IMR-90 (cell line): Measurements from ENCODE around the gene ADRB2. TPM values are rescaled to one million over a fixed set of nuclear protein-coding genes. Genes with fewer than 3 reads are reported as not detected.

ENCODE experiments used
- ATAC-seq: fragments of 200-7000 bp; cut with Tn5 transposase; 2 replicates; pipeline ENCODE4 v1.9.1; 2020; ENCODE audit warnings: low read depth, mild to moderate bottlenecking, moderate library complexity
- BruUV-seq: library from RNA; stranded (reverse); fragments of 400-500 nt; replicated peaks from 2 replicates; lab custom pipeline; 2021; lab: Mats Ljungman, UMichigan
- CTCF ChIA-PET: fragments of 300-600 bp; formaldehyde crosslinking; extraction: SDS; loops from one replicate; lab custom pipeline; 2021; ENCODE audit warnings: antibody characterized with exemption; lab: Yijun Ruan, JAX
- POLR2A ChIA-PET: fragments of 300-600 bp; sonication (Branson Sonifier 250); formaldehyde crosslinking; loops from one replicate; lab custom pipeline; 2022; ENCODE audit warnings: antibody characterized with exemption; ENCODE audit not compliant: unreplicated experiment; lab: Charles Lee
- DNase-seq: peaks from one replicate; pipeline ENCODE4 v3.0.0; 2013
- H2AFZ ChIP-seq: replicated peaks from 2 replicates; pipeline ENCODE3; 2013; ENCODE audit warnings: low read length, mild to moderate bottlenecking; ENCODE audit not compliant: poor library complexity
- H2AK5ac ChIP-seq: 2 replicates; pipeline ENCODE4 v1.6.1; 2013; ENCODE audit warnings: low read depth, low read length, inconsistent platforms
- H2AK9ac ChIP-seq: replicated peaks from 2 replicates; pipeline ENCODE3; 2013; ENCODE audit warnings: mild to moderate bottlenecking, low read depth, low read length, moderate library complexity; ENCODE audit not compliant: poor library complexity
- H2BK120ac ChIP-seq: 2 replicates; pipeline ENCODE4 v1.6.1; 2013; ENCODE audit warnings: low read depth, low read length, inconsistent platforms
- H2BK15ac ChIP-seq: 3 replicates; pipeline ENCODE4 v1.6.1; 2013; ENCODE audit warnings: low read depth, low read length, inconsistent platforms
- H2BK20ac ChIP-seq: 2 replicates; pipeline ENCODE4 v1.6.1; 2013; ENCODE audit warnings: low read depth, mild to moderate bottlenecking, inconsistent platforms, low read length, moderate library complexity
- H2BK5ac ChIP-seq: 2 replicates; pipeline ENCODE4 v1.6.1; 2013; ENCODE audit warnings: mild to moderate bottlenecking, low read depth, low read length, inconsistent platforms; ENCODE audit not compliant: poor library complexity, severe bottlenecking
- H3K14ac ChIP-seq: replicated peaks from 2 replicates; pipeline ENCODE4 v1.6.1; 2013; ENCODE audit warnings: low read depth, low read length, inconsistent platforms
- H3K18ac ChIP-seq: 2 replicates; pipeline ENCODE4 v1.6.1; 2013; ENCODE audit warnings: low read depth, low read length, control low read depth
- H3K23ac ChIP-seq: 2 replicates; pipeline ENCODE4 v1.6.1; 2013; ENCODE audit warnings: low read depth, low read length, inconsistent platforms
- H3K27ac ChIP-seq: 2 replicates; pipeline ENCODE4 v1.5.1; 2013; ENCODE audit warnings: mild to moderate bottlenecking, control low read depth, low read length; ENCODE audit not compliant: insufficient read depth
- H3K27me3 ChIP-seq: 2 replicates; pipeline ENCODE4 v1.6.1; 2013; ENCODE audit warnings: low read length; ENCODE audit not compliant: control insufficient read depth, insufficient read depth
- H3K36me3 ChIP-seq: 2 replicates; pipeline ENCODE4 v1.6.1; 2013; ENCODE audit warnings: low read length, mixed read lengths; ENCODE audit not compliant: control insufficient read depth, insufficient read depth
- H3K4ac ChIP-seq: 2 replicates; pipeline ENCODE4 v1.6.1; 2013; ENCODE audit warnings: low read depth, low read length, inconsistent platforms
- H3K4me1 ChIP-seq: 2 replicates; pipeline ENCODE4 v1.6.1; 2013; ENCODE audit warnings: low read length, mixed read lengths; ENCODE audit not compliant: control insufficient read depth, insufficient read depth
- H3K4me2 ChIP-seq: 2 replicates; pipeline ENCODE4 v1.6.1; 2013; ENCODE audit warnings: low read depth, mild to moderate bottlenecking, control low read depth, low read length, moderate library complexity
- H3K4me3 ChIP-seq: 2 replicates; pipeline ENCODE4 v1.5.1; 2013; ENCODE audit warnings: low read depth, mild to moderate bottlenecking, control low read depth, low read length, moderate library complexity; ENCODE audit not compliant: insufficient read depth
- H3K56ac ChIP-seq: 2 replicates; pipeline ENCODE4 v1.6.1; 2013; ENCODE audit warnings: low read length, inconsistent platforms; ENCODE audit not compliant: insufficient read depth; ENCODE audit errors: extremely low read depth
- H3K79me1 ChIP-seq, 2 experiments: 2 replicates each; pipeline ENCODE4 v1.6.1; 2013; ENCODE audit warnings: low read length in 2 of 2, inconsistent platforms in 1 of 2, low read depth in 1 of 2
- H3K9ac ChIP-seq: 2 replicates; pipeline ENCODE4 v1.6.1; 2013; ENCODE audit warnings: low read depth, low read length, control low read depth
- H3K9me1 ChIP-seq: 2 replicates; pipeline ENCODE4 v1.6.1; 2013; ENCODE audit warnings: low read length, inconsistent platforms; ENCODE audit not compliant: insufficient read depth
- H3K9me3 ChIP-seq: 2 replicates; pipeline ENCODE4 v1.6.1; 2013; ENCODE audit warnings: low read length; ENCODE audit not compliant: control insufficient read depth, insufficient read depth
- H4K20me1 ChIP-seq: 2 replicates; pipeline ENCODE4 v1.6.1; 2013; ENCODE audit warnings: low read length, inconsistent platforms; ENCODE audit not compliant: insufficient read depth
- H4K5ac ChIP-seq: 2 replicates; pipeline ENCODE4 v1.6.1; 2013; ENCODE audit warnings: mild to moderate bottlenecking, low read depth, low read length, control low read depth
- H4K8ac ChIP-seq, 2 experiments: 2 replicates each; pipeline ENCODE4 v1.6.1; 2013; ENCODE audit warnings: low read depth in 2 of 2, low read length in 2 of 2, control low read depth in 1 of 2, inconsistent platforms in 1 of 2
- H4K91ac ChIP-seq: 2 replicates; pipeline ENCODE4 v1.6.1; 2013; ENCODE audit warnings: low read depth, low read length, inconsistent platforms; ENCODE audit not compliant: insufficient read depth
- BHLHE40 ChIP-seq: fragments of 150-350 bp; IDR thresholded peaks from 2 replicates; pipeline ENCODE4 v1.6.1; 2016; ENCODE audit warnings: mild to moderate bottlenecking, low read depth, low read length
- CEBPB ChIP-seq: IDR thresholded peaks from 2 replicates; pipeline ENCODE4 v1.6.1; 2012; ENCODE audit warnings: low read depth, low read length, improper control_type of control experiment
- CHD1 ChIP-seq: IDR thresholded peaks from 2 replicates; pipeline ENCODE4 v1.6.1; 2012; ENCODE audit warnings: low read depth, low read length, improper control_type of control experiment
- FOS ChIP-seq: fragments of 150-350 bp; IDR thresholded peaks from 2 replicates; pipeline ENCODE4 v1.6.1; 2016; ENCODE audit warnings: low read depth, low read length
- MAFK ChIP-seq: IDR thresholded peaks from 2 replicates; pipeline ENCODE4 v1.6.1; 2012; ENCODE audit warnings: low read depth, low read length, improper control_type of control experiment
- MXI1 ChIP-seq: IDR thresholded peaks from 2 replicates; pipeline ENCODE4 v1.6.1; 2012; ENCODE audit warnings: low read depth, mild to moderate bottlenecking, low read length, moderate library complexity, borderline replicate concordance
- NFE2L2 ChIP-seq: fragments of 150-350 bp; IDR thresholded peaks from 2 replicates; pipeline ENCODE4 v1.6.1; 2016; ENCODE audit warnings: low read depth, mild to moderate bottlenecking, low read length
- RAD21 ChIP-seq: IDR thresholded peaks from 2 replicates; pipeline ENCODE4 v1.6.1; 2012; ENCODE audit warnings: low read length, improper control_type of control experiment
- RCOR1 ChIP-seq: IDR thresholded peaks from 2 replicates; pipeline ENCODE4 v1.6.1; 2012; ENCODE audit warnings: mild to moderate bottlenecking, low read length, improper control_type of control experiment; ENCODE audit not compliant: insufficient replicate concordance
- RFX5 ChIP-seq: IDR thresholded peaks from 2 replicates; pipeline ENCODE4 v1.8.0; 2012; ENCODE audit warnings: low read depth, mild to moderate bottlenecking, low read length, moderate library complexity
- SMC3 ChIP-seq: fragments of 150-350 bp; IDR thresholded peaks from 2 replicates; pipeline ENCODE4 v1.6.1; 2016; ENCODE audit warnings: low read depth, mild to moderate bottlenecking, antibody characterized with exemption, low read length, moderate library complexity
- WGBS, 2 experiments: methylation state at CpG; one replicate each; pipeline versions ENCODE4 v1.1.5 to v1.1.7; 2013; ENCODE audit warnings: missing lambda C conversion rate in 2 of 2; ENCODE audit not compliant: insufficient read length in 1 of 2; ENCODE audit errors: extremely low coverage in 2 of 2; 5-methylcytosine and 5-hydroxymethylcytosine counted together
- dilution Hi-C: fragments of 300-500 bp; cut with HindIII; formaldehyde crosslinking; loops from one replicate; pipeline ENCODE4 v1.14.3; 2018; ENCODE audit warnings: low sequenced_read_pairs; ENCODE audit not compliant: unreplicated experiment
- in situ Hi-C: fragments of 300-500 bp; cut with MboI; formaldehyde crosslinking; loops from 3 replicates; pipeline ENCODE4 v1.14.3; 2019; ENCODE audit warnings: low sequenced_read_pairs, inconsistent platforms, mixed read lengths
- intact Hi-C: fragments of 100-400 bp; cut with micrococcal nuclease; formaldehyde crosslinking; loops from 2 replicates; pipeline ENCODE4 v1.10.0; 2022
- polyA plus RNA-seq, 3 experiments: library from polyadenylated mRNA; depleted of rRNA; stranded (reverse); fragments of >200 nt; gene quantifications; 2 replicates each; pipeline ENCODE4 v1.2.3, GENCODE V29; 2012; ENCODE audit warnings: low replicate concordance in 1 of 3
- total RNA-seq: library from RNA; depleted of rRNA; stranded (reverse); fragments of >200 nt; gene quantifications from 2 replicates; pipeline ENCODE4 v1.2.3, GENCODE V29; 2012
- TF ChIP-seq, protein P1 (sequence below): conservative IDR thresholded peaks from 2 replicates; pipeline ENCODE4 v1.5.1; 2012; ENCODE audit warnings: mild to moderate bottlenecking, low read depth, low read length, improper control_type of control experiment
- TF ChIP-seq, protein P2 (sequence below): fragments of 150-350 bp; IDR thresholded peaks from 2 replicates; pipeline ENCODE4 v1.6.1; 2016; ENCODE audit warnings: low read depth, mild to moderate bottlenecking, low read length, moderate library complexity, borderline replicate concordance

ADRB2 gene
- total and polyA plus RNA-seq, 2 of the 4 experiments (the other 2 are of a cell fraction) = 1.6 to 3.4 TPM

DNA sequence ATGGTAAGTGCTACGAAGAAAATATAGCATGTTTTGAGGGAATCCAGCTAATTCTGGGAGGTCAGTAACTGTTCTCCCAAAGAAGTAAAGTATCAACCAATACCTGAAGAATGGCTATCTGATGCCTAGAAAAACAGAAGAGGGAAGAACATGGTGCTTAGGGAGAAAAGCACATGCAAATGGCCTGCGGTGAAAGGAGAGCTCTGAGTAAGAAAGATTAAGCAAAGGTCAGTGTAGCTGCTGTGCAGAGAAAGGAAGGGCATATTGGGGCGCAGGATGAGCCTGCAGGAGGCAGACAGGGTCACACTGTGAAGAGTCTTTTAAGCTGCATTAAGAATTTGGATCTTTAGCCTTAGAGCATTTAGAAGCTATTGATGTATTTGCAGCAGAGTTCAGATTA is 11.0 kb downstream of the ADRB2 start:
- in situ Hi-C loops = no loop called here
- no peak overlapping the region for H2AK5ac ChIP-seq
- H3K4me2 ChIP-seq = no peak overlapping the region
- H3K27me3 ChIP-seq = no peaks in the 10 kb centered on the region
- H3K4me3 ChIP-seq = no peak overlapping the region
- DNase-seq = no peak
- no peak overlapping the region for H3K14ac ChIP-seq
- H2BK120ac ChIP-seq = no peak overlapping the region
- H2AFZ ChIP-seq = no peak overlapping the region
- no peak for TF ChIP-seq BHLHE40
- TF ChIP-seq, protein P1, sequence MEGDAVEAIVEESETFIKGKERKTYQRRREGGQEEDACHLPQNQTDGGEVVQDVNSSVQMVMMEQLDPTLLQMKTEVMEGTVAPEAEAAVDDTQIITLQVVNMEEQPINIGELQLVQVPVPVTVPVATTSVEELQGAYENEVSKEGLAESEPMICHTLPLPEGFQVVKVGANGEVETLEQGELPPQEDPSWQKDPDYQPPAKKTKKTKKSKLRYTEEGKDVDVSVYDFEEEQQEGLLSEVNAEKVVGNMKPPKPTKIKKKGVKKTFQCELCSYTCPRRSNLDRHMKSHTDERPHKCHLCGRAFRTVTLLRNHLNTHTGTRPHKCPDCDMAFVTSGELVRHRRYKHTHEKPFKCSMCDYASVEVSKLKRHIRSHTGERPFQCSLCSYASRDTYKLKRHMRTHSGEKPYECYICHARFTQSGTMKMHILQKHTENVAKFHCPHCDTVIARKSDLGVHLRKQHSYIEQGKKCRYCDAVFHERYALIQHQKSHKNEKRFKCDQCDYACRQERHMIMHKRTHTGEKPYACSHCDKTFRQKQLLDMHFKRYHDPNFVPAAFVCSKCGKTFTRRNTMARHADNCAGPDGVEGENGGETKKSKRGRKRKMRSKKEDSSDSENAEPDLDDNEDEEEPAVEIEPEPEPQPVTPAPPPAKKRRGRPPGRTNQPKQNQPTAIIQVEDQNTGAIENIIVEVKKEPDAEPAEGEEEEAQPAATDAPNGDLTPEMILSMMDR = no peak
- no peak for TF ChIP-seq CEBPB
- TF ChIP-seq RCOR1 = no peak
- TF ChIP-seq SMC3 = no peak
- TF ChIP-seq, protein P2, sequence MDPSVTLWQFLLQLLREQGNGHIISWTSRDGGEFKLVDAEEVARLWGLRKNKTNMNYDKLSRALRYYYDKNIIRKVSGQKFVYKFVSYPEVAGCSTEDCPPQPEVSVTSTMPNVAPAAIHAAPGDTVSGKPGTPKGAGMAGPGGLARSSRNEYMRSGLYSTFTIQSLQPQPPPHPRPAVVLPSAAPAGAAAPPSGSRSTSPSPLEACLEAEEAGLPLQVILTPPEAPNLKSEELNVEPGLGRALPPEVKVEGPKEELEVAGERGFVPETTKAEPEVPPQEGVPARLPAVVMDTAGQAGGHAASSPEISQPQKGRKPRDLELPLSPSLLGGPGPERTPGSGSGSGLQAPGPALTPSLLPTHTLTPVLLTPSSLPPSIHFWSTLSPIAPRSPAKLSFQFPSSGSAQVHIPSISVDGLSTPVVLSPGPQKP = no peak
- no peak for TF ChIP-seq RFX5
- TF ChIP-seq RAD21 = no peak
- no peak for TF ChIP-seq NFE2L2
- TF ChIP-seq FOS = no peak
- no peak for TF ChIP-seq MXI1
- no peak for TF ChIP-seq CHD1
- TF ChIP-seq MAFK = no peak
- H3K4me1 ChIP-seq = peaks cover 2% of the 10 kb centered on the region; the same call in 1 of the 2 replicates
- no TSS peak for BruUV-seq
- no peak overlapping the region for H4K5ac ChIP-seq
- ChIA-PET CTCF (interaction anchor here (1.0 kb wide), 1 partner anchor 9 kb away, joined by 4 read pairs; no protein-coding TSS in a partner anchor), POLR2A (no interaction called here)
- H2AK9ac ChIP-seq = no peak overlapping the region
- no peak overlapping the region for H3K56ac ChIP-seq
- H3K9me1 ChIP-seq = peaks cover 3% of the 10 kb centered on the region; the same call in 1 of the 2 replicates
- no peak overlapping the region for H2BK15ac ChIP-seq
- no peak overlapping the region for H3K18ac ChIP-seq
- no peak overlapping the region for H3K4ac ChIP-seq
- H3K79me1 ChIP-seq = peaks cover 0 to 14% of the 10 kb centered on the region in 2 experiments; a peak in 3 of 4 replicates
- dilution Hi-C loops = no loop called here
- H2BK5ac ChIP-seq = no peak overlapping the region
- no peak overlapping the region for H4K8ac ChIP-seq
- no peak overlapping the region for H3K27ac ChIP-seq
- H2BK20ac ChIP-seq = no peak overlapping the region
- no peak overlapping the region for H4K91ac ChIP-seq
- no peaks in the 10 kb centered on the region for H3K36me3 ChIP-seq
- no peaks in the 10 kb centered on the region for H3K9me3 ChIP-seq
- WGBS, 2 experiments = 100% methylated on average over 1 of the region's 3 CpGs; no CpG with 5 or more reads in 1 of the 2 experiments
- intact Hi-C loops = no loop called here
- no peak overlapping the region for H3K23ac ChIP-seq
- H4K20me1 ChIP-seq = no peaks in the 10 kb centered on the region
- H3K9ac ChIP-seq = no peak overlapping the region
- ATAC-seq = no peak
